NCI-H510A (cell line): ENCODE measurements around the gene GRM8.

Source experiments
- DNase-seq: peaks from one replicate; lab custom pipeline; 2025; lab: John Stamatoyannopoulos, UW

GRM8 gene

DNA sequence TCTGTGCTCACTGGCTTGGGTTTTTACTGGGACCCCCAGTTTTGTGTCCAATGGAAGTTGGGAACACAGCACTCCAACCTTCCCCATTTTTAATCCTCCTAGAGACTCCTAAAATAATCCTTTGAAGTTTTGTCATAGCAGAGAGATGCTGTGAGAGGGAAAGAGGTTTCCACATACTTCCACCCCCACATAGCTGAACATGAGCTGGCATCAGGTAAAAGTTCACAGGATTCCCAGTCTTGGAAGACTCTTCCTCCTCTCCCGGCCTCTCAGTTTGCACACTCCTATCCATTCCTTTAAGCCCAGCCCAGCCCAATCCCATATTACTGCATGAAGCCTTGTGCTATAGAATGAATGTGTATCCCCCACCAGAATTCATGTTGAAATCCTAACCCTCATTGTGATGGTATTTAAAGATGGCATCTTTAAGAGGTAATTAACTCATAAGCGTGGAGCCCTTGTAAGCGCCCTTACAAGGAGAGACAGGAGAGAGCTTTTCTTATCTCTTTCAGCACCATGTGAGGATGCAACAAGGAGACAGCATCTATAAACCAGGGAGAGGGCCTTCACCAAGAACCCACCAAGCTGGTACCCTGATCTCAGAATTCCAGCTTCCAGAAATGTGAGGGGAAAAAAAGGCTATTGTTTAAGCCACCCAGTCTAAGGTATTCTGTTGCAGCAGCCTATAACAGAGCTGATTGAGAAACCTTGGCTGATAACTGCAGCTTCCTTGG lies 22.4 kb downstream of the GRM8 start:
- DNase-seq: no peak

DNA sequence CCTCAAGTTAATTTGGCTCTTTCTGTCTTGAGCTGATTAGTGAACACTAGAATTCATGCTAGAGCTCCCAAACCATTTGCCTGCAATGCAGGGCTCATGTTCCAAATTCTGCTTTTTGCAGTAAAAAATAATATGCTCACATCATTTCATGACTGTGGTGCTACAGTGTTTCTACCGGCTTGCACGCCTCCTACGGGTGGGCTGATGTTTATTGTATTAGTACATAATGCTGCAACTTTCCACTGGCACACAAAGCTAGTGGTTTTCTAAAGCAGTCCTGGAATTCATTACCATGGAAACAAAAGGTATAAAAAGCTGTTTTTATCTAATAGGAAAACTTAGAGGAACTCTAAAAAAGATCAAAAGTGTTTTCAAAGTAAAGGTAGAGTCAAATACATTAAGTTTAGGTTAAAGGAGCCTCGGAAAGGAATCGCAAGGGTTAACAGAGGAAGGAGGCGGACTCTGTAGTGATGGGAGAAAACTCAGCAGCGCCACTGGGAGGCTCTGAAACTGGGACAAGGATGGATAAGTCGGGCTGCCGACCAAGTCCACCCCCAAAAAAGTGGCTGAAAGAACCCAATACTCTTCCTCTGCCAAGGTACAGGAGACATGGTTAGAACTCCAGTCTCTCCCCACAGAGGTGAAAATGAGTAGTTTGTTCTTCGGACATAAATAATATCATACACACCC lies 25.9 kb downstream of the GRM8 start:
- no peak for DNase-seq

DNA sequence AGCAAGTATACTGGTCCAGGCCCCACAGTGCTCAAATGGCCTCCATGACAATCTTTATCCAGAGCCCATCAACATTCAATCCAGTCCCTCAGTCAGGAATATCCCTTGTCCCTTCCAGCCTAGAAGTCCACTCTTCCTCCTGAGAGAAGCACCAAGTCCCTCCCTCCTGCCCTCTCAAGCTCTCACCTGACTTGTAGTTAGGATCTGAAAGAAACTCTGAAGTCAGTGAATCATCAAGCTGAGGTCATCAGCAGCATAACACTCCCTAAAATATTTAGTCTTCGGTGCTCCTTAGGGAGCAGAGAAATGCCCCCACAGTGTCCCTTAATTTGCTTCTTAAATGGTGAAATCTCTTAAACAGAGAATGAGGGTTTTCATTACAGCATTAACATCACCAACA lies 31.0 kb downstream of the GRM8 start:
- DNase-seq: no peak

DNA sequence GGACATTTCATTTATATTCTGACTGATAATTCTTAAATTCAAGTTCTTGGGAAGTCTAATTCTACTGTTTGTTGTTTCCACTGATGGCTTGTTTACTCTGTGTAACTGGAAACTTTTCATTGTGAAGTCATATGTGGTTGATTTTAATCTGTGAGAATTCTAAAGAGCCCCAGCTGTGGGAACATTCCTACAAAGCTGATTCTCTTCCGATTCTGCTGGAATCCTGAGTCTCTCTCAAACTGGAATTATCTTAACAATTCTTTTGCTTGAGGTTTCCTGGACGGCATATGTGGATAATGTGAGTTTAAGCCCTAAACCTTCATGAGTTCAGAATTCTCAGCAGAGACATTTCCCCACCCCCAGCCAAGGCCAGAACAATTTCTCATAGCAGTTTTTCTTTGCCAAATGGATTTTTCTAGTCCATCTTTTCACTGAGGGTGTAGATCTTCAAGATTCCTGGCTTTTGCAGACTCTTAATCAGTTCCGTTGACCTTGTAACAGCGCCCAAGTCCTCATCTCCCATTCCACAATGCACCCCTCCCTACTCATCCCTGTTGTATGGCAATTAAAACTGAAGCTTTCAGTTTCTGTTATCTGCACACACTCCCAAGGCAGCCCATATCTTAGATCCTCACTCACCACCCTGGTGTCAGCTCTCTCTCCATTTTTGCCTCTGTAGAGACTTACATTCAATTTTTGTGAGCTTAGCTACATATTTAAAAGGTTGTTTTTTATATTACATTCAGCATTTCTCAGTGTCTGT lies 37.6 kb downstream of the GRM8 start:
- no peak for DNase-seq

DNA sequence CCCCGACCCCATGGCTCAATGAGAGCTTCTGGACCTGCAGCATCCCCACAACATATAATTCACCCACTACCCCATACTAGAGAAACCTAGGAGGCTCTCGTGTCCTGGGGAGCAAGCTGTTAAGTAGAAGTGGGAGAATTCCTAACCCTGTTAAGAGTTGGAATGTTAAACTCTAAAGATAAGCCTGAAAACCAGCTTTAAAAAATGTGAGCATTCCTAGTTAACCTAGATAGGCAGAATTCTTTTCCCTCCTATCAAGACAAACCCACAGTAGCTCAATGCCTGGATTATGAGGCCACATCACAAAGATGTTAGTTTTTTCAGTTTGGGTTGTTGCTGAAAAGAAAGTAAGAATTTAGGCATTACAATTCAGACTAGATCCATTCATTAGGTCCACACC lies 42.9 kb downstream of the GRM8 start:
- DNase-seq: no peak

DNA sequence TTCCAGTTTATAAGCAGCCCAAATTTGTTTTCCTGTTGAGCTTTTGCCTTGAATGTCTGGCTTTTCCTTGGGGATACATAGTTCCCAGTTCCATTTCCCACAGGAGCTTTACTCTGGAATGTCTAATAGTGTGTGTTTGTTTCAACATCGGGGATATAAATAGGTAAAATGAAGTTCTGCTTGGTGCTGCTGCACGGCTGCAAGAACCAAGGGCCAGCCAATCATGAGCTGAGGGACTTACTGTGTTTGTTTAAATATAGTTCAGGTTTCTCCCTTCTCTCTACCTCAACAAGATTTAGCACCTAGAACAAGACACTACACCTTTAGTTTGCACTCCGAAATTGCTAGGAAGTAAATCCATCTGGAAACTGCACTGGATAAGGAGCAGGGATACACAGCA lies 43.9 kb downstream of the GRM8 start:
- DNase-seq: no peak

DNA sequence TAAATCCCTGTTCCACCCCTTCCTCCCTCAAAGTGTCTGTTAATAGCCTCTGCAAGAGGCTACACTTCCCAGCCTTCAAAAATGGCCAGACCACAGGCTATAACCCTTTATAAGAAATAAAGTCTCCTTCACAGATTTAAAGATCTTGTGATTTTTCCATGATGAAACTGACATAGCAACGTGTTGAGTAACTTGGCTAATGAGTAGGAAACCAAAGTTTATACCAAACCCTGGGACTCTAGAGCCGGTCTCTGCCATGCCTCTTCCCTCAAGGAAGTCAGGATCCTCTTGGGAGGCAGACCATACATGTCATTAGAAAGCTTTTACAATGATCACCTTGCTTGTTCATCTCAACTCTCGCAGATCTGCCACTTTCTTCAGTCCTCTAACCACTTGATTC lies 44.4 kb downstream of the GRM8 start:
- DNase-seq: no peak

DNA sequence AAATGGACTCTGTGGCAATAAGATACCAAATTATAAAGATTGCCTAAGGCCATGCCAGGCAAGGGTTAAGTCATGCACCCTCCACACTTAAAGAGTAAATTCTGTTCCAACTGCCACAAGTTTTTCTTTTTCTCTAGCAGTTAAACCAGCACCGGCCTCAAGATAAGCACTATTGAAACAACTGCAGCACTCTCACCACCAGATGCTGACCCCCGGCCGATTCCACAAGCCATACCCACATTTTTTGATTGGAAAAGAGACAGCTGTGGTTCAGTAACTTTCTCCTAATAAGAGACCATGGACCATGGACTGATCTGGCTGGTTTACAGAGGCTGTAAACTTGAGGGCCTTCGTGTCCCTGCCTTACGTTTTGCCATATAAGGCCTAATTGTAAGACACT lies 44.9 kb downstream of the GRM8 start:
- DNase-seq: no peak

DNA sequence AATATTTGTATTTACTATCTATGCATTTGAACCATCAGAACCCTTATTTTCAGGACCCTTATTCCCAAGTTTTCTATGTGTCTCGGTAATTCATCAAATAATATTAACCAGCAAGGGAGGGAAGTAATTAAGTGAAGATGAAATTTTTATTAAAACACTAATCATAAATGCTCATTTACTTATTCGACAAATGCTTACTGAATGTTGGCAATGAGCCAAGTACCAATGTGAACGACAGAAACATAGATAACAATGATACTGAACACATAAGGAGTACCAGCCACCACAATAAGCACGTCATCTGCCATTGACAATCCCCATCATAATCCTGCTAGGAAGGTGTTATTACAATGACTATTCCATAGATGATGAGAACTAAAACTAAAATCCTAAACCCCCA lies 45.5 kb downstream of the GRM8 start:
- DNase-seq: no peak

DNA sequence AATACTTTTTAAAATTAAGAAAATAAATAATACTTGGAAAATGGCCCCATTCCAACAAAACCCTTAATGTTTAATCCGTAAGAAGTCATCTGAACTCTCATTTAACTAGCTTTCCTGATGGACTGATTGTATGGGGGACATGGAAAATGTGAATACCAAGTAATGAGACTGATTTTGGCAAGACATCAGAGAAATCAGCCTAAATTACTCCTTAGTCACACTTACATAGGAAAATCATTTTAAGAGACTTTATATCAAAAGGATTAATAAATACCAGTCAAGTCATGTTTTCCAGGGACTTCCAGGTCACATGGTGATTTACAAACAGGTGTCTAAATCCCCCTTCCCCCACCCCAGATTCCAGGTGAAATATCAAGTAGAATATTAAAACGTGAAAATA lies 58.2 kb downstream of the GRM8 start:
- no peak for DNase-seq

DNA sequence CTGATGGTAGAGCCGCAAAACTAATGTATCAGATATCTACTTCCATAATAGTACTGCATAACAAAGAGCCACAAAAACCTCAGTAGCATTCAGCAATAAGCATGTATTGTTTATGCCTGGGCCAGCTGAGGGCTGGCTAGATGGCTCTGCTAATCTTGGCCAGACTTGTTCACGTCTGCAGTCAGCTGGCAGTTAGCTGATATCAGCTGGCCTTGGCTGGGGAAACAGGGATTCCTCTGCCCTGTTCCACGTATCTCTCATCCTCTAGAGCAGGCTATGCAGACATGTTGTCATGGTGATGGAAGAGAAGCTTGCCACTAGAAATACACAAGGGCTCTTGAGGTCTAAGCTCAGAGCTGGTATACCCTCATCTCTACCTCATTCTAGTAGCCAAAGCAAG lies 62.9 kb downstream of the GRM8 start:
- peak; percentile 85 for DNase-seq

DNA sequence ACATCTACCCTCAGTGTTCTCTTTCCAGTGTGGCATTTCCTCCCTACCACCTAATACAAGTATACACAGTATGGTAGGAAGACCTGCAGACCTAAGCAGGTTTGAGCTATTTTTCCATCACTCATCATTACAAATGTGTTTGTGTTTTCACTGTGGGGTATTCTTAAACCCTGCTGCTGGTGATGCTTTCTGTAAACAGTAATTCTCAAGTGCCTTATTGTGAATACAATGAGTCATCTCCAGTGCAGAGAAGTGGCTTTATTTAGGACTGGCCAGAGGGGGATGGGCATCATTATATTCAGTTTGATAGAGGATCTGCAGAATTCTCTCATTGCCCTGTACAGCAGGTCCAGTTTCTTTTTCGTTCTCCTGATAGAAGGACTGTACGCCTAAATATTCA lies 63.7 kb downstream of the GRM8 start:
- DNase-seq: peak; percentile 65

DNA sequence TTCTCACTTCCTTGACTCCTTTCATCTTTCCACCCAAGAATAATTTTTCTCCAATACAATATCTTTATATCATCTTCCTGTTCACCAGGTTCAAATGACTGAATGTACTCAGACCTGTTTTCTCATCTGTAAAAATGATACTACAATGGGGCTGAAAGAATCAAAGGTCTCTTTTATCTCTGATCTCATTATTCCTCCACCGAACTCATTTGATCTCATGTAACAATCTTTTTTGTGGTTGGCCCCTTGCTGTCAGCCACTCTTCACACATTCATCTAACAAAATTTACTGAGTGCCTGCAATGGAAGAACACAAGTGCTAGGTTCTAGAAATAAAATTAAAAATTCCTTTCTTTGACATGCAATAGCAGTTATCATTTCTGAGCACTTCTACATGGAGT lies 65.0 kb downstream of the GRM8 start:
- DNase-seq: no peak

DNA sequence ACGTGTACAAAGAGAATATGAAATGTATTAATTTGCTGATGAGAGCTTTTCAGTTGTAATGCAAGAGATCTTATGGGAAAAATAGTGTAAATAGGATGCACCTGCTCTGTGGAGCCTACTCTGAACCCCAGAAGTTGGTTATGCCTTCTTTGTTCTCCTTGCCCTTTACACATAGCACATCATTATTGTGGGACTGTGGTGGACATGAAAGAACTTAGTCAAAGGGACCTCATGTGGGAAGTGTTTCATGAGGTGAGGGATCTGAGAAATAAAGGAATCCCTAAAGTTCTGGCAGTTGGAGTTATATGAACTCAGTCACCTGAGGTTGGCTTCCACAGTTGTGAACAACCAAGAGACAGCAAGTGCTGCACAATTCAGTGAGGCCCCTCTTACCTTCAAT lies 66.1 kb downstream of the GRM8 start:
- no peak for DNase-seq

DNA sequence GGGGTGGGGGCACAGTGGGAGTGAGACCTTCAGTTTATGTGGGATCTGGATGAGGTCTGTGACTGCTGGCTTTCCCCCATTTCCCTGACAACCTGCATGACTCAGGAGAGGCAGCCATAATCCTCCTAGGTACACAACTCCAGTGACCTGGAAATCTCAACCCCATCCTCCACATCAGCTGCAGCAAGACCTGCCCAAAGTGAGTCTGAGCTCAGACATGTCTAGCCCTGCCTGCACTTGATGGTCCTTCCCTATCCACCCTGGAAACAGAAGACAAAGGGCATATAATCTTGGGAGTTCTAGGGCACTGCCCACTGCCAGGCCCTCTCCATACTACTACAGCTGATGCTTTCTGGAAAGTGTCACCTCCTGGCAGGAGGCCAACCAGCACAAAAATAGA lies 75.6 kb downstream of the GRM8 start:
- no peak for DNase-seq

DNA sequence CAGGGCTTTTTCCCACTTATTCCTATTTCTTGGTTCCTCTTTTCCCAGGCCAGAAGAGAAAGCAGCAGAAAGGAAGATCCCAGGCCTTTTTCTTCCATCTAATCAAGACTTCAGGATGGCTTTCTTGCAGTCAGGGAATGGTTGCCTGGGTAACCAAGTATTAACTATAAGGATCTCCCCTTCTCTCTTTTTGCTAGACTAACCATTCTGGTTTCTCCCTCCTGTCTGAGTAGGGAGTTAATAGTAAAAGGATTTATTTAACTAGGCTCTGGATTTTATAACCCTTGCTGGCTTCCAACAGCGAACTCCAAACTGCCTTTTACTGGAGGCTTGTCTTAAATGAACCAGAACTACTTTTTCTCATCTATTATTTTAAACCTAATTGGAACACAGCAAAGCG lies 90.4 kb downstream of the GRM8 start:
- DNase-seq: no peak

DNA sequence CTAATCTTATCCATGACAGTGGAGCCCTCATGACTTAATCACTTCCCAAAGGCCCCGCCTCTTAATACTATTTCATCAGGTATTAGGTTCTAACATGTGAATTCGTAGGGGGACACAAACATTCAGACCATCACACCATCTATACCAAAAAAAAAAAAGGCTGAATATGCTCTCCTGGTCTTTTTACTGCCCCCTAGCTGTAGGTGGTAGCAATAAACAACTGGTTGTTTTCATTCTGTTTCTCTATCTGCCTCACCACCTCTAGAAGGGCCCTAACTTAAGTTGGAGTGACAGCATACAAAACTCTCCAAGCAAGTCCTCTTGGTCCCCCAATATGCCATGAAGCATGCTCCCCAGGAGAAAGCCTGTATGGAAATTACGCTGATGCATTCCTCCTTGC lies 94.1 kb downstream of the GRM8 start:
- DNase-seq: no peak

DNA sequence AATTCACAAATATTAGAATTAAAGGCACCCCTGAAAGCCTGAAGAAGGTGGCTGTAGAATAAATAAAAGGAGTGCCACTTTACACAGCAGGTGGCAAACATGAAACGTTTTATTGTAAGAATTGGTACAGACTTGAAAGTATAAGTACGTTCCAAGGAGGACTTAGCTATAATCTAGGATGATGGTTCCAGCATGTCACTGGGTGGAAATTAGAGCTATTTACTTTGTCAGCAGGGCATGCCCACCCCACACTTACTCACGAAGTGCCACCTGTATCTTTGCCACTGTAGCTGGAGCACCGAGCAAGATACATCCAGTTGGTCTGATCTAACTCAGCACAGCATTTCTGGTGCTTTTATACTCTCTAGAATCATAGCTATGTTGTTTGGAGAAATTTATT lies 97.8 kb downstream of the GRM8 start:
- DNase-seq: no peak

DNA sequence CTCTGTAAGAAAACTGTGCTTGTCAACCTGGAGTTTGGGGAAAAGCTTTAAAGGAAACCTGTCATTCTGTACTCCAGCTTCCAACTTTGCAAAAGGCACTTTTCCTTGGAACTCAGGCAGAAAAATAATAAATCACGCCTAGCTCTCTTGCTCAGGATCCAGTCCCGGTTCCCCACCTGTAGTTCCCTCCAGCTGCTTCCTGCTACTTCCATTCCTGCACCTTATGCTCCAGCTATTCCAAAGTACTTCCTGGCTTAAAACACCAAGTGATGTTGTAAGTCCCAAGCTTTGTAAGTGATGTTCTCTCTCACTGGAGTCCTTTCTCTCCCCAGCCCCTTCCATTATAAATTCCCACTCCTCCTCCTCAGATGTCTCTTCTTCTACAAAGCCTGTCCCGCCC lies 98.6 kb downstream of the GRM8 start:
- no peak for DNase-seq

DNA sequence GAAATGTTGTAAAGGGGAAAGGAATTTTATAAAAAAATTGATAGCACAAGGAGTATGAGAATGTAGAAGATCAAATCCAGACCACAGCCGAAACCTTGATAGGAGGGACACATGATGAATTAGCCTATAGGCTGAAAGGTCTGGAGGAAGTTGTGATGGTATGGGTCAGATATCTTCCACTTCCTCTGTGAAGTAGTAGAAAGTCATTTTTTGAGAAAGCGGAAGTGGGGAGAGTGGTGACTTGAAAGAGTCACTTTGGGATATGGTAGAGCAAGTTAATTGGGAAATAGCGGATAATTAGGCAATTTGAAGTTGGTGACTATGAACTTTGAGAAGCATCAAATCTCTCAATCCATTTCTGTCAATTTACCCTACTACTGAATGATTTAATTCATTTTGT lies 99.4 kb downstream of the GRM8 start:
- no peak for DNase-seq

DNA sequence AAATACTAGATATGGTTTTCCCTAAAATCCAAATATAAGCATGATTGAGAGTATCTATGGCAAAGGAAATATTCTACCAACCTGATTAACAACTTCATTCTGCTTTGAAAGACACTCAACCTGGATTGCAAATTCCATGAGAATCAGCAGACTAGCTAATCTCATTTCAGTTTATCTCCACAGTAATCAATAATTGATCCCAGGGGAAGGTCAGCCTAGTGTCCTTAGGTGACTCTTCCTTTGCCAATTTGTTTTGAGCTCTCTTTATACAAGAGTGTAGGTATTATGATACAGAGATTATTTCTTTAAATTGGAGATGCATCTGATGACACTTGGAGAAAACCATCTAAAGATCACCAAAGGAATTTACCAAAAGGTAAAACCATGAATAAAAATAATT lies 100.3 kb downstream of the GRM8 start:
- DNase-seq: no peak

DNA sequence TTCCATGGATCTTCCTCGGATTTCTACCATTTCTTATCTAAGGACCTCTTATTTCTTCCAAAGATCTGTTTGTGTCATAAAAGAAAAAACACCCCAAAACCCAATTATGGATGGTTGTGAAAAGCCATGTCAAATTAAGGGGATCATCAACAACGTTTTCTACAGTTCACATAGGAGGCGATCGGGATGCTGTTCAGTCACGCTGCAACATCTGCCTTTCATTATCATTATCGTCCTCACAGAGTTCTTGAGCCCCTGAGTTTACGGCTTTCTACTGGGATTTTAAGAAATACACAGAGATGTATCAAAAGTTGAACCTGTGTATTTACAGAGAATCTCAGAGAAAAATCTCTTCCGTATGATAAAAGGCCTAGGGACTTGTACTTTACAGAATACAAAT lies 101.4 kb downstream of the GRM8 start:
- no peak for DNase-seq

DNA sequence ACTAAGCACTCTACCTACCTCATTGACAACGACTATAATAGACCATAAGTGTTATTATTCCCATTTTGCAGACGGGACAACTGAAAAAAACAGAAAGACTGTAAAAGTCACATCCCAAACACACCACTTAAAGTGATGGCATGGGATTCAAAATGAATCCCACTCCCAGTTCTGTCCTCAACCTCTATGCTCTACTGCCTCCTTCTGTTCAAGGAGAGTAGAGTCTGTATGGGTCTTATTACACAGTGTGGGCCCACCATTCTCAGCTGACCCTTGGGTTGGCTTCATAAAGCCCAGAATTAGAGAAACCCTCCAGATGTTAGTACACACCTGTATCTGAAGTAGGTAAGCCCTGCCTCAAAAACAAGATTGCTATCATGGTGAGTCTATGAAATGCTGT lies 102.2 kb downstream of the GRM8 start:
- no peak for DNase-seq
